AML-193 (cell line): Measurements from ENCODE around the gene MXRA7.
"Not testable (repeated sequence)": the region's sequence is repeated elsewhere in the genome, so short reads cannot be mapped to it uniquely, and the experiment has no call there.

ENCODE experiments used
- DNase-seq, 2 experiments: peaks; one replicate each; lab custom pipeline; 2025; lab: John Stamatoyannopoulos, UW

MXRA7 gene

GRCh38 chr17:76710863-76711611 lies at the start of gene MXRA7:
MXRA7 (minus strand) TSS chr17:76710965; CDS start chr17:76710946, 19 bp downstream.
- no peak for DNase-seq

GRCh38 chr17:76758570-76758969 lies 47.8 kb upstream of the MXRA7 start:
- no peak for DNase-seq

- DNase-seq: no peak
These were observed 46.5 kb upstream of the MXRA7 start for GRCh38 chr17:76757256-76757655.

GRCh38 chr17:76755285-76755684 lies 44.5 kb upstream of the MXRA7 start:
- no peak for DNase-seq

- DNase-seq: no peak
These were observed 42.5 kb upstream of the MXRA7 start for GRCh38 chr17:76753061-76753961.

- no peak for DNase-seq
These were observed 41.2 kb upstream of the MXRA7 start for GRCh38 chr17:76752006-76752405.

GRCh38 chr17:76751416-76751993 lies 40.7 kb upstream of the MXRA7 start:
- no peak for DNase-seq

GRCh38 chr17:76748657-76749056 lies 37.9 kb upstream of the MXRA7 start:
- no peak for DNase-seq

- no peak for DNase-seq
These were observed 37.1 kb upstream of the MXRA7 start for GRCh38 chr17:76747716-76748363.

GRCh38 chr17:76745785-76746184 lies 35.0 kb upstream of the MXRA7 start:
- not testable (repeated sequence) for DNase-seq

- DNase-seq: no peak
These were observed 34.0 kb upstream of the MXRA7 start for GRCh38 chr17:76744747-76745146.

GRCh38 chr17:76742958-76743357 lies 32.2 kb upstream of the MXRA7 start:
- DNase-seq: no peak

- no peak for DNase-seq
These were observed 29.8 kb upstream of the MXRA7 start for GRCh38 chr17:76740329-76741118.

- not testable (repeated sequence) for DNase-seq
These were observed 28.9 kb upstream of the MXRA7 start for GRCh38 chr17:76739568-76740115.

- peak in 1 of 2 experiments; percentile 26 for DNase-seq
These were observed 27.7 kb upstream of the MXRA7 start for GRCh38 chr17:76738468-76738850.

- peak; percentile 91 to 97 for DNase-seq
These were observed 27.1 kb upstream of the MXRA7 start, which contains the start of gene MFSD11 for GRCh38 chr17:76737676-76738467. MFSD11 (plus strand) TSS chr17:76738119; CDS start chr17:76738353, 234 bp downstream.

GRCh38 chr17:76737082-76737675 lies 26.4 kb upstream of the MXRA7 start, which contains the start of gene SRSF2:
SRSF2 (minus strand) TSS chr17:76737331; CDS start chr17:76737160, 171 bp downstream.
- peak; percentile 99 to 100 for DNase-seq

- peak; percentile 40 to 53 for DNase-seq
These were observed 25.8 kb upstream of the MXRA7 start for GRCh38 chr17:76736349-76737081.
